ENCODE data around the gene POLR1E.
"Not testable (repeated sequence)": the region's sequence is repeated elsewhere in the genome, so short reads cannot be mapped to it uniquely, and the experiment has no call there.

Gene POLR1E

DNA sequence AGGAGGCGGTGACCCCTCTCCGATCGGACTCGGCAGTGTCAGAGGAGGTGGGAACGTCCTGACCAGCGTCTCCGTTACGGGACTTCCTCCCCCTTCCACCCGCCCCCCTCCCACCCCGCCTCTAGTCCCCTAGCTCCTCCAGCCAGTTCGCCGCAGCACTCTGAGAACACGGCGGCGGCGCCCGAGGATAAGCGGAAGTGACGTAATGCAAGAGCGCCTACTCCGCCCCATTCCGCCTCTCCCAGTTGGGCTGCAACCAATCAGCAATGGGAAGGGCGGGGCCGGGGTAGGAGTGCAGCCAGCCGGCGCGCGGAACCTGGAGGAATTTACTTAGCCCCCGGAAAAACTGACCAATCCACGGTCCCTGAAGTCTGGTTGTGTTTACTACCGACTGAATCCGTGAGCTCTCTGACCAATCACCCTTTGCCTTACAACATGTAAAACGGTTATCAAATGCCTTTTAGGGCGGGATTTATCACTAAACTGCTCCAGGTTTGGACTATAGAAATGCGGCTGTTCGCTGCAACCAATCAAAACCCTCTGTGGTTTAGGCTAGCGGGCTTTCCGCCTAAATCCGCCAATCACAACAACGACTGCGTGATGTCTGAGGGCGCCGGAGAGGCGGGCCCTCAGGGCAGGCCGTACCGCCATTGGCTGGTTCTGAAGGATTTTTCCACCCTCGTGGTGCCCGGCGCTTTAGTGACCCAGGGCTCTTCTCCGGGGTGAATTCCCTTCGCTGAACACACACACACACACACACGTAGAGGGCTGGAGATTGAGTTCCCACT, 20.3 kb upstream of the POLR1E start, which contains the start of gene ZBTB5:
ZBTB5 (minus strand) TSS at position 202 of the 788 bp plus-strand sequence. CDS start 22,899 bp downstream, outside the sequence.
- peak; percentile 83 for DNase-seq

GRCh38 chr9:37466037-37466709, 19.6 kb upstream of the POLR1E start:
- peak; percentile 43 for DNase-seq

DNA sequence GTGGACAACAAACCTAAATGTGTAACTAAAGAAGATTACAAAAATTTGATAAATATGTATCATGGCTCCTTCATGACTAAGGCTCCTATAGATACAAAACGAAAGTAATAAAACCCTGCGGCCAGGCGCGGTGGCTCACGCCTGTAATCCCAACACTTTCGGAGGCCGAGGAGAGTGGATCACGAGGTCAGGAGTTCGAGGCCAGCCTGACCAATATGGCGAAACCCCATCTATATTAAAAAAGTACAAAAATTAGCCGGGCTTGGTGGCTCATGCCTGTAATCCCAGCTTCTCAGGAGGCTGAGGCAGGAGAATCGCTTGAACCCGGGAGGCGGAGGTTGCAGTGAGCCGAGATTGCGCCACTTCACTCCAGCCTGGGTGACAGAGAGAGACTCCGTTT, 18.2 kb upstream of the POLR1E start:
- not testable (repeated sequence) for DNase-seq

DNA sequence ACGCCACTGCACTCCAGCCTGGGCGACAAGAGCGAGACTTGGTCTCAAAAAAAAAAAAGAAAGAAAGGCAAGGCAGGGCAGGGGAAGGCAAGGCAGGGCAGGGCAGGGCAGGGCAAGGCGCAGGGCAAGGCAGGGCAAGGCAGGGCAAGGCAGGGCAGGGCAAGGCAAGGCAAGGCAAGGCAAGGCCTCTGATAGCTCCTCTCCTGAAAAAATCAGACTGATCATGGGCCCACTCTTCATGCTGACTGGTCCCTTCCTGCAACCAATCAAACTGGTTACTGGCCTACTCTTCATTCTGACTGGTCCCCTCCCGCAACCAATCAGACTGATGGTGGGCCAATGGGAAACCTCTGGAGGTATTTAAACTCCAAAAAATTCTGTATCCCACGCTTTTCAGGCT, 17.1 kb upstream of the POLR1E start:
- no peak for DNase-seq

GRCh38 chr9:37471942-37472684, 13.6 kb upstream of the POLR1E start:
- no peak for DNase-seq

DNA sequence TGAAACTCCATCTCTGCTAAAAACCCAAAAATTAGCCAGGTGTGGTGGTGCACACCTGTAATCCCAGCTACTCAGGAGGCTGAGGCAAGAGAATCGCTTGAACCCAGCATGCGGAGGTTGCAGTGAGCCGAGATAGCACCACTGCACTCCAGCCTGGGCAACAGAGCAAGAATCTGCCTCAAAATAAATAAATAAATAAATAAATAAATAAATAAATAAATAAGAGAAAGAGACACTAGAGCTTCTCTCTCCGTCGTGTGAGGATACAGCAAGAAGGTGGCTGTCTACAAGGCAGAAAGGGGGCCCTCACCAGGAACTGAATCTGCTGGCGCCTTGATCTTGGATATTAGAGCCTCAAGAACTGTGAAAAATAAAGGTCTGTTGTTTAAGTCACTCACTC, 11.8 kb upstream of the POLR1E start:
- DNase-seq: not testable (repeated sequence)

DNA sequence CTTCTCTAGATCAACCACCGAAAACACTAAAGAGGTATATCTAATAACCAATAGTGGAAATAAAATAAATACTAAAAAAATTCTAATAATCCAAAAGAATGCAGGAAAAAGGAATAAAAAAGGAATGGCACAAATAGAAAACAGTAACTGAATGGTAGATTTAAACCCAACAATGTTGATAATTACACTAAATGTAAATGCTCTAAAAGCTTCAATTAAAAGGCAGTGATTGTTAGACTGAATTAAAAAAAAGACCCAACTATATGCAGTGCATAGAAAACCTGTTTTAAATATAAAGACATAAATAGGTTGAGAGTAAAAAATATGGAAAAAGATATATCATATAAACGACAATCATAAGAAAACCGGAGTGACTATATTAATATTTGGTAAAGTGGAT, 11.3 kb upstream of the POLR1E start:
- DNase-seq: no peak

DNA sequence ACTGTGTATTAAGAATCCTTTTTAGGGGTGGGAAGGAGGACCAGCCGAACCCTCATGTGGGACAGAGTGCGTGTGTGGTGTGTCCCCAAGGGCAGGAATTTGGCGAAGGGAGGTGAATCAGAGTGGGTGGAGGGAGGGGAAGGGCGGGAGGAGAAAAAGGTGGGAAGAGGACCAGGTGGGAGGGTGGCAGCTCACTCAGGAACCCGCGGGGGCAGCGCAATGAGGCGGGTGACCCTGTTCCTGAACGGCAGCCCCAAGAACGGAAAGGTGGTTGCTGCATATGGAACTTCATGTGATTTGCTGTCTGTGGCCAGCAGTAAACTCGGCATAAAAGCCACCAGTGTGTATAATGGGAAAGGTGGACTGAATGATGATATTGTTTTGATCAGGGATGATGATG, 8.8 kb upstream of the POLR1E start:
- DNase-seq: no peak

DNA sequence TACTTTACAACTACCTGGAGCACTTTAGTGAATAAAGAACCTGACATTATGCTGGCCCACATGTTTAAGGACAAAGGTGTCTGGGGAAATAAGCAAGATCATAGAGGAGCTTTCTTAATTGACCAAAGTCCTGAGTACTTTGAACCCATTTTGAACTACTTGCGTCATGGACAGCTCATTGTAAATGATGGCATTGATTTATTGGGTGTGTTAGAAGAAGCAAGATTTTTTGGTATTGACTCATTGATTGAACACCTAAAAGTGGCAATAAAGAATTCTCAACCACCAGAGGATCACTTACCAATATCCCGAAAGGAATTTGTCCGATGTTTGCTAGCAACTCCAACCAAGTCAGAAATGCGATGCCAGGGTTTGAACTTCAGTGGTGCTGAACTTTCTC, 8.3 kb upstream of the POLR1E start:
- not testable (repeated sequence) for DNase-seq

DNA sequence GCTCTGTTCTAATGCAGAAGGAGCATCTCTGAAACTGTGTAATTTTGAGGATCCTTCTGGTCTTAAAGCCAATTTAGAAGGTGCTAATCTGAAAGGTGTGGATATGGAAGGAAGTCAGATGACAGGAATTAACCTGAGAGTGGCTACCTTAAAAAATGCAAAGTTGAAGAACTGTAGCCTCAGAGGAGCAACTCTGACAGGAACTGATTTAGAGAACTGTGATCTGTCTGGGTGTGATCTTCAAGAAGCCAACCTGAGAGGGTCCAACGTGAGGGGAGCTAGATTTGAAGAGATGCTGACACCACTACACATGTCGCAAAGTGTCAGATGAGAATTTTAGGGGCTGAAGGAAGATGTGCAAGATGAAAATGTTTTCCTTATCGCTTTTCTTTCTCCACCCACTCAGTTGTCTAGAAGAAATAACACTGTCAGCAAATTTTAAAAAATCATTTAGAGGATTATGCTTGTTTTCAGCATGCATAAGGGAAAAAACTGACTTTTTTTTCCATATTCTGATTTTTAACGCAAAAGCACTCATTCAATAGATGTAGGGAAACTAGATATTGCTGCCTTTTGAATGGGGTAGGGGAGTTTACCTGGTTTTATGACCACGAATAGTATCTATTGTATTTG, 7.6 kb upstream of the POLR1E start:
- DNase-seq: not testable (repeated sequence)

- DNase-seq: no peak
These were observed 5.0 kb upstream of the POLR1E start for GRCh38 chr9:37480759-37481158.

DNA sequence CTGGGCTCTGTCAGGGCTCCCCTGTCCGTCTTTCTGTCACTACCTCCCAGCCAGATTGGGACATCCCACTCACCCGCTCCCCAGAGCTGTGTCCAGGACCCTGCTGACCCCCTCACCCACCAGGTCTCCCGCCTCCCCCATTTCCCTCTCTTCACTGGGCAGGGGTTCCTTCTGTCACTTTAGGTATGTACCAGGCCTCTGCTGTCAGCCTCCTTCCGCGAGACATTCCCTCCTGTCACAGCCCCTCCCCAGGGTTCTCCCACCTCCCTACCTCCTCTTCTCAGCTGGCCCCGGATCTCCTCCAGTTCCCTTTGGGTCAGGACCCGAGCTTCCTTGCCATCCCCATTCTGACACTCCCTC, 488 bp downstream of the POLR1E start:
- DNase-seq: no peak

- no peak for DNase-seq
These were observed 1.1 kb downstream of the POLR1E start for GRCh38 chr9:37486616-37487548.

DNA sequence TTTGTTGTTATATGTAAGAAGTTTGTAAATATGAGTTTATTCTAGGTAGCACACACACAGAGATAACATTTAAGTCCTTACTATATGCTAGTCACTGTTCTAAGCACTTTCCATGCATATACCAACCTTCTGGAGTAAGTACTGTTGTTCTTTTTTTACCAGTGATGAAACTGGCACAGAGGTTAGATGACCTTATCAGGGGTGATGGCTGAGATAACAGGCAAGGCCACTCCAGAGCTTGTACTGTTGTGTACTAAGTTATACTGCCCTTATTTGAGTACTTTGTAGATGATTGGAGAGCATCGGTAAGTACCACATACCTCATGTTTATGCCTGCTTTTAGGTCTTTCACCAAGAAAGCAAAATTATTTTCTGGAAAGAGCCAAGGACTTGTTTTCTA, 6.2 kb downstream of the POLR1E start:
- DNase-seq: no peak

GRCh38 chr9:37495571-37495970, 9.8 kb downstream of the POLR1E start:
- DNase-seq: no peak

DNA sequence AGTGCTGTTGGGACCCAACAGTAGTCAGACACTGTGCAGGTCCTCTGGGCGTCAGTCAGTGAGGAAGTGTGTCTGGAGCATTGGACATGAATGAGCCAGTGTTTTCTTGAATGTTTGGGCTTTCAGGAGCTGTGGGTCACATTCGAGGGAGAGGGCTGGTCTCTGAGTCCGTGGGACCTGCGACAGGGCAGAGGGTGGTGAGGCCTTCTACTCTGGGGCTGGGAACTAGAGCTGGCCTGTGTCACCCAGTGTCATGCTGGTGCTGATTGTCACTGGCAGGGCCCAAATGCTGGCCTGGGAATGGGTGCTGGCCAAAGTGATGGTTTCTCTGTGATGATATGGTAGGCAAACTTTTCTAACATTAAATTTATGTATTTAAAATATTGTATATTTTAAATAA, 10.3 kb downstream of the POLR1E start:
- no peak for DNase-seq

DNA sequence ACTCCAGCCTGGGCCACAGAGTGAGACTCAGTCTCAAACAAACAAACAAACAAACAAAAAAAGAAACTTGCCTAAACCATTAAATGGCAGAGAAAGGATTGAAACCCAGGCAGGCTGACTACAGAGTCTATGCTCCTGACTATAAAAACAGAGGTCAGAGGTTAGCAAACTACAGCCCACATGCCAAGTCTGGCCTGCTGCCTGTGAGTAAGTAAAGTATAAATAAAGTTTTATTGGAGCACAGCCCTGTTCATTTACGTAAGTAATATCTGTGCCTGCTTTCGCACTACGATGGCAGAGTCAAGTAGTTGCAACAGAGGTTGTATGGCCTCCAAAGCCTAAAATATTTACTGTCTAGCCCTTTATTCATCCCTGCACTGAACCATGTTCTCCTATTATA, 11.6 kb downstream of the POLR1E start:
- DNase-seq: no peak

DNA sequence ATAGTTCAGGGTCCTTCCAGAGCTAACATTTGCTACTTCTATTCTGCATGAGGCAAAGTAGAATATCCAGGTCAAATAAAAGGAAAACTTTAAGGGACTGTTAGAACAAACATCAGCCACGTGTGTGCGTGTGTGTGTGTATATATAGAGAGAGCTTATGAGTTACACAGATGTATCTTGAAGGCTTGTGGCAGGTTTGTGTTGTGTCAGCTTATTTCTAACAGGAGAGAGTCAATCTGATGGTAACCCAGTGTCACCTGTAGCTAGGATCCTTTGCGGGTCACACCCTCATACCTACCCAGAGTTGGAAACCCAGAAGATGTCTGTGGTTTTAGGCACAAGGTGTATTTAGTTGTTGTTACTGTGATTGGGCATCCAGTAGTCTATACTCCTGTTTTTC, 12.7 kb downstream of the POLR1E start:
- DNase-seq: no peak

DNA sequence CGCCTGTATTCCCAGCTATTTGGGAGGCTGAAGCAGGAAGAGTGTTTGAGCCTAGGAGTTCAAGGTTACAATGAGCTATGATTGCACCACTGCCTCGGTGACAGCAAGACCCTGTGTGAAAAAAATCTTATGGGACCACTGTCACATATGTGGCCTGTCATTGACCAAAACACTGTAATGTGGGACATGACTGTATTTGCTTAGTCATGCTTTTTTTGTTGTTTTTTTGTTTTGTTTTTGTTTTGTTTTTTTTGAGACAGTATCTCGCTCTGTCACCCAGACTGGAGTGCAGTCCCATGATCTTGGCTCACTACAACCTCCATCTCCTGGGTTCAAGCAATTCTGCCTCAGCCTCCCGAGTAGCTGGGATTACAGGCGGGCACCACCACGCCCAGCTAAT, 13.5 kb downstream of the POLR1E start:
- no peak for DNase-seq

DNA sequence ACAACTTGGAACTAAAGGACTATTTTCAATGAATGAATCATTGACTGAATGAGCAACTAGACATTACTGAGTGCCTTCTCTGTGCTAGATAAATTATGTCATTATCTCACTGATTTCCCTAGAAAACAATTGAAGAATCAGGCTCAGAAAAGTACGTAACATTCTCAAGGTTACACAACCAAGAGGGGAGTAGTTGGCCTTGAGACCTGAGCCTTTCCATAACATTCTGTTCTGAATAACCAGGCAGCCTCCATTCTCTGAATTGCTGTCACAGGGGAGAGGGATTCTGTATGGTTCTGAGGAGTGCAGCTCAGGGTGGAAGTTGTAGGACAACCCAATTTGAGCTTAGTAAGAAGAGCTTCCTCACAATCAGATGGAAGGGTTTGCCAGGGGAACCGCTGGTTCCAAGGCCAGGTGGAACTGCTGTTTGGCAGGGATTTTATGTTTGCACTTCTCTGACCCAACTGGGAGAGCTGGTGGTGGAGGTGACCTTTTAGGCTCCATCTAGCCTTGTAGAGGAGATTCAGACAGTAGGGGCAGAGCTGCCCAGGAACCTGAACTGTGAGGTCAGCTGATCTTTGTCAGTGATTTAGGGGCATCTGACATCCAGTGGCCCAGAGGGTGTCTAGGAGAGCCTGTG, 16.3 kb downstream of the POLR1E start:
- no peak for DNase-seq

DNA sequence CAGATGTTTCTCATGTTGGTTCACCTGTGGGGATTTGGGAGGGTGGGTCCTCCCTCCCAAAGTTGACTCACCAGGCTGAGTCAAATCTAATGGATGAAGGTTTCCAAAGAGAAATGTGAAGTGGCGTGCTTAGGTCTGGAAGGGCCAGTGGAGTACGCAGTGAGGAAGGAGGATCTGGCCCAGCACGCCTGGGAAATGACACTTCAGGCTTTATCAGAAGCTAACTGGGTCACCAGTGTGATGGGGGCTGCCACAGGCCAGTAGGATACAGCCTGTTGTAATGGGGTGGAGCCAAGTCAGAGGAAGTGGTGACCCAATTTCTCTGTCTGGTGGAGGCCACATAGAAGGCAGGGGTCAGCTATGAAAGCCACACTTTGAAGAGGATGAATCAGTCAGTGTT, 18.0 kb downstream of the POLR1E start:
- no peak for DNase-seq

- no peak for DNase-seq
These were observed 18.9 kb downstream of the POLR1E start for GRCh38 chr9:37504605-37505004.
